ENCODE data around the gene KCNK7.

The KCNK7 gene

DNA sequence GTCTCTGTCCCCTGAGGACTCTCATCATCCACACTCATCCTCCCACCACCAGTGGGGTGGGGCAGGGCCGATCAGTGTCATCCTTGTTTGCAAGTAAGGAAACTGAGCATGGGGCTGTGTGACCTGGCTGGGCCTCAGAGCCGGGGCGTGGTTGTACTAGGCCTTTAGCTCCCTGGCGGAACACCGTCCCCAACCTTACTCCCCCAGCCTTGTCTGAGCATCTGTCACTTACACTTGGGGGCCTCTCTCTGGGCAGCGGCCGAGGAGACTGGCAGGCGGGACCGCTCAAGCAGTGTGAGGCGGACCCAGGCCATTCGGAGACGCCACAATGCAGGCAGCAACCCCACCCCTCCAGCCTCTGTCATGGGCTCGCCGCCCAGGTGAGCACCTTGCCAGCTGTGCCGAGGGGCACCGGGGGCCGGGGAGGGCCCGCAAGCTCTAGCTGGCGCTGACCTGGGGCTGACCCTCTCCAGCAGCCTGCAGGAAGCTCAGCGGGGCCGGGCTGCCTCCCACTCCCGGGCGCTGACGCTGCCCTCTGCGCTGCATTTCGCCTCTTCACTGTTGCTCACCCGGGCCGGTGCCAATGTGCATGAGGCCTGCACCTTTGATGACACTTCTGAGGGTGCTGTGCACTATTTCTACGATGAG lies 23.8 kb upstream of the KCNK7 start:
- no peaks in the 10 kb centered on the region for H3K9me3 Mint-ChIP-seq
- peaks cover 24% of the 10 kb centered on the region for H3K36me3 Mint-ChIP-seq (ENCODE audit: low read depth)

DNA sequence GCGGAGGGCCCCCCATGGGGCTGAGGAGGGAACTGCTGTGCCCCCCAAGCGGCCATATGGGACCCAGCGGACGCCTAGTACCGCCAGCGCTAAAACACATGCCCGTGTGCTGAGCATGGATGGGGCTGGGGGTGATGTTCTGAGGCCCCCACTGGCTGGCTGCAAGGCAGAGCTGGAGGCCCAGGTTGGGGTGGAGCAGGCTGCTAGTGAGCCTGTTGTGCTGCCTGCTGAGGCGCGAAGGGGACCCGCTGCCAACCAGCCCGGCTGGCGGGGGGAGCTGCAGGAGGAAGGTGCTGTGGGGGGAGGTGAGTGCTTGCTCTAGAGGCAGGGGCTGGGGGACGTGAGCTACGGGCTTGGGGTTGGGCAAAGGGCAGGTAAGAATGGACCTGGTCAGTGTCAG lies 23.2 kb upstream of the KCNK7 start:
- H3K36me3 Mint-ChIP-seq (ENCODE audit: low read depth), result peaks cover 21% of the 10 kb centered on the region
- no peak overlapping the region for H3K27ac Mint-ChIP-seq
- peaks cover 3% of the 10 kb centered on the region for H3K27me3 Mint-ChIP-seq (ENCODE audit: low read depth)
- H3K4me3 Mint-ChIP-seq, result no peak overlapping the region
- no peaks in the 10 kb centered on the region for H3K9me3 Mint-ChIP-seq
- peaks cover 10% of the 10 kb centered on the region for H3K4me1 Mint-ChIP-seq (ENCODE audit: low read depth)

More for the DNA sequence above, 23.8 kb upstream of the KCNK7 start:
- Mint-ChIP-seq H3K27me3 (ENCODE audit: low read depth) (peaks cover 3% of the 10 kb centered on the region), H3K27ac (no peak overlapping the region), H3K4me3 (no peak overlapping the region), H3K4me1 (ENCODE audit: low read depth) (peaks cover 10% of the 10 kb centered on the region)

DNA sequence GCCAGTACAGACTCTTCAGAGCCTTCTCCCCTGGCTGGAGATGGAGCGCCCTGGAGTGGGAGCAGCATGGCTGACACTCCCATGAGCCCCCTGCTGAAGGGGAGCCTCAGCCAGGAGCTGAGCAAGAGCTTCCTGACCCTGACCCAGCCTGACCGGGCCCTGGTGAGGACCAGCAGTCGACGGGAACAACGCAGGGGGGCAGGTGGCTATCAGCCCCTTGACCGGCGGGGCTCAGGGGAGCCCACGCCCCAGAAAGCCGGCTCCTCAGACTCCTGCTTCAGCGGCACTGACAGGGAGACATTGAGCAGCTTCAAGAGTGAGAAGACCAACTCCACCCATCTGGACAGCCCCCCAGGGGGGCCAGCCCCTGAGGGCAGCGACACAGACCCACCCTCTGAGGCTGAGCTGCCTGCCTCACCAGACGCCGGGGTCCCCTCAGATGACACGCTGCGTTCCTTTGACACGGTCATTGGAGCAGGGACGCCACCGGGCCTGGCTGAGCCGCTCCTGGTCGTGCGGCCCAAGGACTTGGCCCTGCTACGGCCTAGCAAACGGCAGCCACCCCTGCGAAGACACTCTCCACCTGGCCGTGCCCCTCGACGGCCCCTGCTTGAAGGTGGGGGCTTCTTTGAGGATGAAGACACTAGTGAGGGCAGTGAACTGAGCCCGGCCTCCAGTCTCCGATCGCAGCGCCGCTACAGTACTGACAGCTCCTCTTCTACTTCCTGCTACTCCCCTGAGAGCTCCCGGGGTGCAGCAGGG lies 22.6 kb upstream of the KCNK7 start:
- Mint-ChIP-seq H3K27ac (no peak overlapping the region), H3K4me3 (no peak overlapping the region), H3K4me1 (ENCODE audit: low read depth) (peaks cover 11% of the 10 kb centered on the region), H3K27me3 (ENCODE audit: low read depth) (peaks cover 3% of the 10 kb centered on the region), H3K36me3 (ENCODE audit: low read depth) (peaks cover 22% of the 10 kb centered on the region), H3K9me3 (no peaks in the 10 kb centered on the region)

DNA sequence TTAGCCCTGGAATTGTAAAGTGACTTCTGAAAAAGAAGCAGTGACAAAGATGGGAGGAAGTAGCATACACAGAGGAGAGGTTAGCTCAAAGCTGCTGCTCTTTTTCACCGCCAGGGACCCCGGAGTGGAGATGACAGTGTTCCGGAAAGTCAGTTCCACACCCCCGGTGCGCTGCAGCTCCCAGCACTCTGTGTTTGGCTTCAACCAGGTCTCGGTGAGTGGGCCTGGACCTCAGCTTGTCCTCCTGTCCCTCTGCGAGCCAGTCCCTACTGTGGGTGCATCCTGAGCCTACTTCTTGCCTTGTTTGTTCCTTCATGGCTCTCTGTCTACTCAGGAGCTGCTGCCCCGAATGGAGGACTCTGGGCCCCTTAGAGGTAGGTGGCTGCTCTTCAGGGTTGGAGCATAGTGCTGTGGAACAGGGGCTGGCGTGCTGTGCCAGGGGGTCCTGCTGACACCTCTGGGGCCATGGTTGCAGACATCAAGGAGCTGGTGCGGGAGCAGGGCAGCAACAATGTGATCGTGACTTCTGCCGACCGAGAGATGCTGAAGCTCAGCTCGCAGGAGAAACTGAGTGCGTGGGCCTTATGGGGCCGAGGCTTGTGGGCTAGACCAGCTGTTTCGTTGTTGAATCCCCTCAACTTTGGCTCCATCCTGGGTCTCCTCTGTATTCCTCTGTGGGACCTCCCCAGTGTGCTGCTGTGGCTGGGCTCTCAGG lies 21.7 kb upstream of the KCNK7 start:
- H3K27ac Mint-ChIP-seq, result peak overlapping the region; percentile 77
- peaks cover 3% of the 10 kb centered on the region for H3K27me3 Mint-ChIP-seq (ENCODE audit: low read depth)
- peaks cover 16% of the 10 kb centered on the region for H3K4me1 Mint-ChIP-seq (ENCODE audit: low read depth)
- peak overlapping the region; percentile 95 for H3K4me3 Mint-ChIP-seq
- H3K36me3 Mint-ChIP-seq (ENCODE audit: low read depth), result peaks cover 21% of the 10 kb centered on the region
- H3K9me3 Mint-ChIP-seq, result no peaks in the 10 kb centered on the region

DNA sequence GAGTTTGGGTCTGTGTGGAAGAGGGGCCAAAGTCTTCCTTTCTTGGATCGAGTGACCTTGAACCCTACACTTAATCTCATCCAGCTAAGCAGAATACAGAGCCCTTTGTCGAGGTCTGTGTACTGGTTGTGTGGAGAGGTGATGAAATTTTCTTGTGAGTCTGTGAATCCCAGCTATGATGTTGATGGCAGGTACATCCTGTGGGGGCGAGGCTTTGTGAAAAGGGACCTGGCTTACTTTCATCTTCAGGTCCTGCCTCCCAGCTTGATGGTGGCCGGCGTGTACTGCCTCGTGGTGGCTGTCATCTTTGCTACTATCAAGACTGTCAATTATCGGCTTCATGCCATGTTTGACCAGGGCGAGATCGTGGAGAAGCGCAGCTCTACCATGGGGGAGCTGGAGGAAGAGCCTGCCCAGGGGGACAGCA lies 21.0 kb upstream of the KCNK7 start:
- Mint-ChIP-seq H3K36me3 (ENCODE audit: low read depth) (peaks cover 26% of the 10 kb centered on the region), H3K4me1 (ENCODE audit: low read depth) (peaks cover 20% of the 10 kb centered on the region), H3K27ac (peak overlapping the region; percentile 77), H3K27me3 (ENCODE audit: low read depth) (peaks cover 3% of the 10 kb centered on the region), H3K4me3 (peak overlapping the region; percentile 95), H3K9me3 (no peaks in the 10 kb centered on the region)

DNA sequence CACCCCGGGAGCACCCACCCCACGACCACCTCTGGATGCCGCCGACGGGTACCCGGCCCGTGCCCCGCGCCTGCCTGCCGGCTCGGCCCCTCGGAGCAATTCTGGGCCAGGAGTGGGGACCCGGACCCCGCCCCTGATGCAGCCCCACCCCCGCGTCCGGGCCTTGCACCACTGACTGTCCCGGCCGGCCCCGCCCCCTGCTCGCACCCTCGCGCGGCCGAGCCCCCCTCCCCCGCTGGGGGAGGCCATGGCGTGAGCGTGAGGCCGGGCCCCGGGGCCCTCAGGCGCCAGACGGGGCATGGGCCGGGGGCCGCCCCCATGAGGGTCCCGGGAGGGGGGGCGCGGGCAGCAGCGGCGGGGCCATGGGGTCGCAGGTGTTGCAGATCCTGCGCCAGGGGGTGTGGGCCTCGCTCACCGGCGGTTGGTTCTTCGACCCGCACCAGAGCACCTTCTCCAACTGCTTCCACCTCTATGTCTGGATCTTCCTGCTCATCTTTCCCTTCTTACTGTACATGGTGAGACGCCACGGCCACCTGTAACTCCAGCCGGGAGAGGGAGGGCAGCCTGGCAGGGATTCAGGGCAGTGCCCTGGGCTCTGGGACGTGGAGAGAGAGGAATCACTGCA lies 20.5 kb upstream of the KCNK7 start:
- H3K4me1 Mint-ChIP-seq (ENCODE audit: low read depth), result peaks cover 20% of the 10 kb centered on the region
- peak overlapping the region; percentile 77 for H3K27ac Mint-ChIP-seq
- H3K36me3 Mint-ChIP-seq (ENCODE audit: low read depth), result peaks cover 24% of the 10 kb centered on the region
- H3K27me3 Mint-ChIP-seq (ENCODE audit: low read depth), result peaks cover 3% of the 10 kb centered on the region
- peak overlapping the region; percentile 95 for H3K4me3 Mint-ChIP-seq
- no peaks in the 10 kb centered on the region for H3K9me3 Mint-ChIP-seq

DNA sequence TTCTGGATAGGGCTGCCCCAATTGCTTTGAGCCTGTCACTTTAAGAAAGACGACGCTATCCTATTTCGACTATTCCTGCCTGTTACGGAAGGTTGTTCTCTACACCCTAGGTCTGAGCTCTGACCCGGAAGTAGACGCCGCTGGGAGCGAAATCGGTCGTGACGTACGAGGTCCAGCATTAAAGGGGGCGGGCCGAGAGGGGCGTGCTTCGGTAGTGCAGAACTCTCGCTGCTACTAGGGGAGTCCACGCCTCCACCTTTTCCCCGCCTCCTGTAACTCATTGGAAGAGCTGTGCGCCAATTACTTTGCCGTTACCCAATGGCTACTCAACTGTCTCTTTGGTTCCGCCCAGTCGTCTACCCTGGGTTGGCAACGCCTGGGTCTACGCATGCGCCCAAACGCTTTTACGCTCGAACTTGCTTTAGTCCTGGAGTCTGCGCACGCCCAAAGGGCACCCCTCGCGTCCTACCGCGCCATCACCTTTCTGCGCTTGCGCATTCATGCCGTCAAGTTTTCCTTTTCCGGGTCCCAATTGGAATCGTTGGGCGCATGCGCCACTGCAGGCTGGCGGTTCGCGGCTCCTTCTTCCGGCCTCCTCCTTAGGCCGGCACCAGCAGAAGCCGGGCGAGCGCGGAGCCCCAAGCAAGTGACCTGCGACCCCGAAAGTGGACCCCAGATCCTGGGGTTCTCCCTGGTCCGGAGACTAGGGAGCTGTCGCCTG lies 19.8 kb upstream of the KCNK7 start, which contains the start of gene PCNX3:
Gene PCNX3 (plus strand): TSS at position 548 of the 721 bp plus-strand sequence. CDS start 536 bp downstream, outside the sequence.
- H3K36me3 Mint-ChIP-seq (ENCODE audit: low read depth), result peaks cover 22% of the 10 kb centered on the region
- H3K4me3 Mint-ChIP-seq, result peak within 1 kb of the TSS; percentile 95
- peaks cover 3% of the 10 kb centered on the region for H3K27me3 Mint-ChIP-seq (ENCODE audit: low read depth)
- H3K9me3 Mint-ChIP-seq, result no peaks in the 10 kb centered on the region
- peaks cover 25% of the 10 kb centered on the region for H3K4me1 Mint-ChIP-seq (ENCODE audit: low read depth)
- peak within 1 kb of the TSS; percentile 92 for H3K27ac Mint-ChIP-seq

DNA sequence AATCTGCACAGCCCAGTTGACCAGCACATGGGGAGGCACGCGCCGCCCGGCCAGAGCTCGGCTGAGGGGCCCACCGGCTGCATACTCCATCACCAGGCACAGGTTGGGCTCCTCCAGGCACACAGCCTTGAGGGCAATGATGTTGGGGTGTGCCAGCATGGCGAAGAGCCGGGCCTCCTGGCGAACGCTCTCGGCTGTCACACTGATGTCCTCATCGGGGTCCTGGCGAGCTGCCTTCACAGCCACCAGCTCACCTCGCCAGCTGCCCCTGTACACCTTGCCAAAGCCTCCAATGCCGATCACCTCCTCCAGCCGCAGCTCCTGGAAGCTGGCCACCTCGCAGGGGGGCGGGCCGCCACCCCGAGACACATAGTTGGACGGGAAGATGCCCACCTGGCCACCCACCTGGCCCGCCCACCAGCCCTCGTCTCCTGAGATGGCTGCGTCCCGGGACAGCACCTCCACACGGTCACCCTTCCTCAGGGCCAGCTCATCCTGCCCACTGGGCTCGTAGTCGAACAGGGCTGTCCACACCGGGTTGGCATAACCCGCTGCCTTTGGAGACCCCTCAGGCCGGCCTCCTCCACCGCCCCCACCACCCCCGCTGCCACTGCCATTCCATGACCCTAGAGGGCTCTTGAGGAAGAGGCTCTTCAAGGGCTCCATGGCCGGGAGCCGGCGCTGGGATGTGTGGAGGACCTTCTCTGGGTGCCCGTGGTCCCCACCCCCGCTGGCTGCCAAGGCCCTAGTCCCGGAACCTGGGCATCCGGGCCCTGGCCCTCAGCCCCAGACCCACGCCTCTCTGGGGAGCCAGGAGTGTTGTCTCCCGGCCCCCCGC lies 17.7 kb upstream of the KCNK7 start:
- H3K27me3 Mint-ChIP-seq (ENCODE audit: low read depth), result peaks cover 3% of the 10 kb centered on the region
- H3K9me3 Mint-ChIP-seq, result no peaks in the 10 kb centered on the region
- H3K36me3 Mint-ChIP-seq (ENCODE audit: low read depth), result peaks cover 26% of the 10 kb centered on the region
- H3K4me1 Mint-ChIP-seq (ENCODE audit: low read depth), result peaks cover 39% of the 10 kb centered on the region
- peak overlapping the region; percentile 70 for H3K27ac Mint-ChIP-seq
- peak overlapping the region; percentile 89 for H3K4me3 Mint-ChIP-seq

DNA sequence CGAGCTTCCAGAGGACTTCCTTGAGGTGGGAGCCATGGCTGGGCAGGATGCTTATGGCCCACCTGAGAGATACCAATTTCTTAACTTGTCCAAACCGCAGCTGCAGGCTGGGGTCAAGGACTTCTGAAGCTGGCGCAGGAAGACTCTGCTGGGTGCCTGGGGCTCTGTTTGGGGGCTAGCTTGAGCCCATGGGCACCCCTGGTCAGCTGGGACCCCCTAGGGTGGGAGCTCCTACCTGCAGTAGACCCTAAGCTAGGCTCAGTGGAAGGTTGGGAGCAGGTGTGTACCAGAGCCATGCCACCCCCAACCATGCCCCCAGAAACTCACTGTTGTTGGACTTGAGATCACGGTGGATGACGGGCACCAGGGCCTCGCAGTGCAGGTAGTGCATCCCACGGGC lies 17.1 kb upstream of the KCNK7 start:
- peaks cover 3% of the 10 kb centered on the region for H3K27me3 Mint-ChIP-seq (ENCODE audit: low read depth)
- H3K4me3 Mint-ChIP-seq, result peak overlapping the region; percentile 89
- H3K27ac Mint-ChIP-seq, result peak overlapping the region; percentile 70
- H3K9me3 Mint-ChIP-seq, result no peaks in the 10 kb centered on the region
- peaks cover 41% of the 10 kb centered on the region for H3K4me1 Mint-ChIP-seq (ENCODE audit: low read depth)
- H3K36me3 Mint-ChIP-seq (ENCODE audit: low read depth), result peaks cover 25% of the 10 kb centered on the region

DNA sequence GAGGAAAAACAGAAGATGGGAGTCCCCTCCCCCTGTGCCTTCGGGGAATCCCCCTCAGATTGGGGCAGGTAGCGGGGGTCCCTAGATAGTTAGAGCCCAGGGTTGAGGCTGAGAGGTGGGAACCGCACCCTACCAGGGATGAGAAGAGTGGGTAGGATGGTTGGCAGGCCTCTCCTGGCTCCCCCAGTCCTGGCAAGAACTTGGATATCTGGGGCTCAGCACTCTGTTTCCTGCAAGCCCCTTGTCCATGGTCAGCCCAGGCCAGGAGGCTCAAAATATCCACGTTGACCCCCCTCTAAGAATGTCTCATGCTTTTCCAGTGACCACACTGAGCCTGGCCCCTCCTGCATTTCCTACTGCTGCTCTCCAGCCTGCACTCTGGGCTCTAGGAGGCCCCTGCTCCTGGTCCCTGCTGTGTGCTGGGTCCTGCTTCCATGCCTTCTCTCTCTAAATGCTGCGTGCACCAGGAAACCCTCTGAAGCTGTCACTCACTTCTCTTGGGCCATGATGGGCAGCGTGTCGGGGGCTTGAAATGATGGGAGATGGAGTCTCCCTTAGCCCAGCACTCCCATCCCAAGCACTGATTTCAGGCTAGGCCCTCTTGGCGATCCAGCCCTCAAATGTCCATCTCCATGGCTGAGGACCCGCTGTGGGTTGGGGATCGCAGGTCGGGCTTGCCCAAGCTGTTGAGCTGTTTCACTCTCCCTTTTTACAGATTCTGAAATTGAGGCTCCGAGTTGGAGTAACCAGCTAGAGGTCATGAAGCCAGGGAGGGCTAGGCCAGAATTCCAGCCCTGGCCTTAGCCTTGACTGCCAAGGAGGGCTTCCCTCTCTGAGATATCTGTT lies 16.4 kb upstream of the KCNK7 start:
- peaks cover 3% of the 10 kb centered on the region for H3K27me3 Mint-ChIP-seq (ENCODE audit: low read depth)
- peak overlapping the region; percentile 89 for H3K4me3 Mint-ChIP-seq
- H3K9me3 Mint-ChIP-seq, result no peaks in the 10 kb centered on the region
- H3K4me1 Mint-ChIP-seq (ENCODE audit: low read depth), result peaks cover 38% of the 10 kb centered on the region
- peaks cover 24% of the 10 kb centered on the region for H3K36me3 Mint-ChIP-seq (ENCODE audit: low read depth)
- H3K27ac Mint-ChIP-seq, result peak overlapping the region; percentile 92

DNA sequence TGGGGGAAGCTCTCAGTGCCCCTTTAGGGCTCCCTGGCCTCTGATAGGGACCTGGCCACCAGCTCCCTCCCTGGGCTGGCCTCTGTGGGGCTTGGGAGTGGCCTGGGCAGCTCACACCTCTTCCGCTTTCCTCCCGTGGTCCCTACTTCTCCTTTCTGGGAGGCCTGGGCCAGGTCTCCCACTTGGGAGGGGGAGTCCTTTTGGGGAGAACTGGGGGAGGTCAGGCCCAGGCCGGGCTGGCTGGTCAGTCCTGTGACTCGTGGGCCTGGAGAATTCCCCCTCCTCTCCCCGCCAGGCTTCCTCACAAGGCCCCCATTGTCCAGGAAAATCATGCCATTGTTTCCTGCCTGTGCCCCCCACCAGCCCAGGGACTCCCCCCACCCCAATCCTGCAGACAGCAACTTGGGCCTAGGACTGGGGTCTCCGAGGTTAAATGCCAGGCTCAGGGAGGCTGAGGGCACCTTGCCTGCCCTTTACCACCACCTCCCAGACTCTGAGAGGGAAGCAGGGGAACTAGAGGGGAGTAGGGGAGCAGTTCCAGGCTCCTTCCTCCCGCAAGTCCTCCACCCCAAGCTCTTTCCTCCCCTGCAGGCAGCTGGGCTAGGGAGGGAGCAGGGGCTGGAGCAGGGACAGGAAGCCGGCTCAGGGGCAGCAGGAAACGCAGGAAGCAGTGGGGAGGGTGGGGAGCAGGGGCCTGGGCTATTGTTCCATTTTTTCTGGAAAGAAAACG lies 15.6 kb upstream of the KCNK7 start:
- Mint-ChIP-seq H3K36me3 (ENCODE audit: low read depth) (peaks cover 20% of the 10 kb centered on the region), H3K4me1 (ENCODE audit: low read depth) (peaks cover 31% of the 10 kb centered on the region), H3K27me3 (ENCODE audit: low read depth) (peaks cover 3% of the 10 kb centered on the region), H3K27ac (peak overlapping the region; percentile 73), H3K4me3 (peak overlapping the region; percentile 89), H3K9me3 (no peaks in the 10 kb centered on the region)

DNA sequence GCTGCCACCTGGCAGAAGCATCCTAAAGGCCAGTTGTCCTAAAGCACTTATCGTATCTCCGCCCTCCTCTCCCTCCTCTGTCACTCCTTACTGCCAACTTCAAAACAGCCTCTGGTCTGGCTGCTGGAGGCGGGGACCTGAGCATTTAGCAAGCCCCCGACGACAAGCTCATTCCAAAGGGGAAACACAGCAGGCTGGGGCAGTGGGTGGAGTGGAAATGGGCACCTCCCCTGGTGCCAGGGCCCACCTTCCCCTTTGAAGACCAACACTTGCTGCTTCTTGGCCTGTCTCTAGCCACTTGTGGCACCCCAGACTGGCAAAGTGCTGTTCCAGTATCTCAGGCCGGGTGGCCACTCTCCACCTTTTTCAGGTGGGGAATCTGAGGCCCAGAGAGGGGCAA lies 14.8 kb upstream of the KCNK7 start:
- Mint-ChIP-seq H3K4me1 (ENCODE audit: low read depth) (peaks cover 31% of the 10 kb centered on the region), H3K27ac (peak overlapping the region; percentile 73), H3K9me3 (no peaks in the 10 kb centered on the region), H3K36me3 (ENCODE audit: low read depth) (peaks cover 23% of the 10 kb centered on the region), H3K4me3 (no peak overlapping the region), H3K27me3 (ENCODE audit: low read depth) (peaks cover under 1% of the 10 kb centered on the region)

All from T-helper 1 cell treated with Interleukin-12 subunit alpha and Interleukin-12 subunit beta and Interleukin-4 antibody, amounts not matched to agents 30 μg/mL and 1 μg/mL, for 36 hours (primary cell).